Mammary epithelial cell (primary cell): ENCODE data around the gene COL23A1.

ENCODE experiments used
- EZH2 ChIP-seq: IDR thresholded peaks from 2 replicates; pipeline ENCODE4 v1.6.1; 2012; ENCODE audit warnings: low read length, inconsistent platforms, borderline replicate concordance
- TF ChIP-seq, protein P1 (sequence below), 2 donors: IDR thresholded peaks in 1 of 2; conservative IDR thresholded peaks in 1 of 2; 2 replicates each; pipeline ENCODE4 v1.5.1; 2011 to 2012; ENCODE audit warnings: inconsistent platforms in 2 of 2, low read length in 2 of 2, mild to moderate bottlenecking in 2 of 2, control low read depth in 1 of 2, low read depth in 1 of 2; ENCODE audit not compliant: insufficient read depth in 1 of 2; ENCODE audit errors: extremely low read depth in 1 of 2

DNA sequence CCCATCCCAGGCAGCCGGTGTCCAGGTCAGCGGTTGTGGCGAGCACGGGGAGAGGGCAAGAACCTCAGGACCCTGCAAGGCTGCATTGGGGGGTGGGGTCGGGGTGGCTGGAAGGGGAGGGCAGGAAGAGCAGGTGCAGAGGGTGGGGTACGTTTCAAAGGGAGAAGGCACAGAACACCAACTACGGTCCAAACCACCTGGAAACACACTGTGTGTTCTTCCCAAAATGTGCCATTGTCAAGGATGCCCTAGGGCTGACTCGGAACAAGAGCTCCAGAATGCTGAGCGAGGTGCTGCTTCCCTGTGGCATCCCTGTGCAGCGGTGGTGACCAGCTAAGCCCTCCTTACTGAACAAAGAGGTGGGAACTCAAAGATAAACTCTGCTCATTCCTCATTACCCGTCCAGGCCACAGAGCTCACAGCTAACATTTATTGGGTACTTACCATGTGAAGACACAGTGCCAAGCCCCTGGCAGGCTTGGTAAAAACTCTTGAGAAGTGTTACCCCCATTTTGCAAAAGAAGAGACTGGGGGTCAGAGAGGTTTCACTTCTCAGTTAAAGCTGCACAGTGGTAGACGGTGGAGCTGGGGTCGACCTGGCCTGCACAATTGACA is 153.8 kb downstream of the COL23A1 start:
- TF ChIP-seq, protein P1, sequence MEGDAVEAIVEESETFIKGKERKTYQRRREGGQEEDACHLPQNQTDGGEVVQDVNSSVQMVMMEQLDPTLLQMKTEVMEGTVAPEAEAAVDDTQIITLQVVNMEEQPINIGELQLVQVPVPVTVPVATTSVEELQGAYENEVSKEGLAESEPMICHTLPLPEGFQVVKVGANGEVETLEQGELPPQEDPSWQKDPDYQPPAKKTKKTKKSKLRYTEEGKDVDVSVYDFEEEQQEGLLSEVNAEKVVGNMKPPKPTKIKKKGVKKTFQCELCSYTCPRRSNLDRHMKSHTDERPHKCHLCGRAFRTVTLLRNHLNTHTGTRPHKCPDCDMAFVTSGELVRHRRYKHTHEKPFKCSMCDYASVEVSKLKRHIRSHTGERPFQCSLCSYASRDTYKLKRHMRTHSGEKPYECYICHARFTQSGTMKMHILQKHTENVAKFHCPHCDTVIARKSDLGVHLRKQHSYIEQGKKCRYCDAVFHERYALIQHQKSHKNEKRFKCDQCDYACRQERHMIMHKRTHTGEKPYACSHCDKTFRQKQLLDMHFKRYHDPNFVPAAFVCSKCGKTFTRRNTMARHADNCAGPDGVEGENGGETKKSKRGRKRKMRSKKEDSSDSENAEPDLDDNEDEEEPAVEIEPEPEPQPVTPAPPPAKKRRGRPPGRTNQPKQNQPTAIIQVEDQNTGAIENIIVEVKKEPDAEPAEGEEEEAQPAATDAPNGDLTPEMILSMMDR (conservative IDR thresholded peaks at IDR 0.05 in 1 of 2, IDR thresholded peaks at IDR 0.05 in 1 of 2; ENCODE audit: extremely low read depth in 1 of 2, insufficient read depth in 1 of 2, low read depth in 1 of 2, low read length in 2 of 2), result no peak
- TF ChIP-seq EZH2, result no peak
